DOHH2 (cell line): Measurements from ENCODE around the gene NKD1.

Experiments
- H3F3A ChIP-seq: fragments of 200-600 bp; sonication (generic), shearing (Covaris generic); 2 replicates; pipeline ENCODE4 v1.6.0; 2016; ENCODE audit warnings: antibody characterized with exemption, mild to moderate bottlenecking; ENCODE audit not compliant: control insufficient read depth, insufficient read depth
- H3K27ac ChIP-seq: fragments of 200-600 bp; sonication (generic); 2 replicates; pipeline ENCODE4 v1.5.1; 2014; ENCODE audit warnings: low read depth, mild to moderate bottlenecking, low read length, moderate library complexity
- H3K27me3 ChIP-seq: fragments of 200-600 bp; sonication (generic); 2 replicates; pipeline ENCODE4 v1.6.1; 2014; ENCODE audit warnings: mild to moderate bottlenecking, low read length, mixed read lengths; ENCODE audit not compliant: control insufficient read depth
- H3K36me3 ChIP-seq: fragments of 200-600 bp; sonication (generic); 2 replicates; pipeline ENCODE4 v1.6.1; 2014; ENCODE audit warnings: mild to moderate bottlenecking, low read length, moderate library complexity, mixed read lengths; ENCODE audit not compliant: control insufficient read depth
- H3K4me1 ChIP-seq: fragments of 200-600 bp; sonication (generic); 2 replicates; pipeline ENCODE4 v1.6.1; 2014; ENCODE audit warnings: mild to moderate bottlenecking, low read length, mixed read lengths; ENCODE audit not compliant: control insufficient read depth
- H3K4me2 ChIP-seq: fragments of 200-600 bp; sonication (generic); 2 replicates; pipeline ENCODE4 v1.6.0; 2014; ENCODE audit warnings: mild to moderate bottlenecking, low read length, moderate library complexity
- H3K4me3 ChIP-seq: fragments of 200-600 bp; sonication (generic); 2 replicates; pipeline ENCODE4 v1.5.1; 2014; ENCODE audit warnings: mild to moderate bottlenecking, low read length, mixed read lengths
- H3K79me2 ChIP-seq: fragments of 200-600 bp; sonication (generic); 2 replicates; pipeline ENCODE4 v1.6.1; 2014; ENCODE audit warnings: mild to moderate bottlenecking, low read length, mixed read lengths; ENCODE audit not compliant: control insufficient read depth
- H3K9me2 ChIP-seq: fragments of 200-600 bp; sonication (generic); replicated peaks from 2 replicates; pipeline ENCODE4 v1.6.1; 2014; ENCODE audit warnings: mild to moderate bottlenecking, low read length, mixed read lengths; ENCODE audit not compliant: control insufficient read depth
- H3K9me3 ChIP-seq: fragments of 200-600 bp; sonication (generic); 2 replicates; pipeline ENCODE4 v1.6.1; 2014; ENCODE audit warnings: antibody characterized with exemption, low read length, mixed read lengths; ENCODE audit not compliant: control insufficient read depth, insufficient read depth
- H4K20me1 ChIP-seq: fragments of 200-600 bp; sonication (generic); 2 replicates; pipeline ENCODE4 v1.6.0; 2014; ENCODE audit warnings: low read depth, mild to moderate bottlenecking, antibody characterized with exemption, low read length, moderate library complexity; ENCODE audit not compliant: control insufficient read depth, insufficient read depth
- EZH2phosphoT487 ChIP-seq: fragments of 200-600 bp; sonication (generic); IDR thresholded peaks from 2 replicates; pipeline ENCODE4 v1.6.1; 2017; ENCODE audit warnings: borderline replicate concordance, mild to moderate bottlenecking, antibody characterized with exemption, low read length, moderate library complexity, mixed read lengths
- TF ChIP-seq, protein P1 (sequence below): fragments of 200-600 bp; sonication (generic); IDR thresholded peaks from one replicate; pipeline ENCODE4 v1.5.1; 2014; ENCODE audit warnings: antibody characterized with exemption, mild to moderate bottlenecking, low read depth, low read length; ENCODE audit not compliant: poor library complexity, severe bottlenecking

NKD1 gene

DNA sequence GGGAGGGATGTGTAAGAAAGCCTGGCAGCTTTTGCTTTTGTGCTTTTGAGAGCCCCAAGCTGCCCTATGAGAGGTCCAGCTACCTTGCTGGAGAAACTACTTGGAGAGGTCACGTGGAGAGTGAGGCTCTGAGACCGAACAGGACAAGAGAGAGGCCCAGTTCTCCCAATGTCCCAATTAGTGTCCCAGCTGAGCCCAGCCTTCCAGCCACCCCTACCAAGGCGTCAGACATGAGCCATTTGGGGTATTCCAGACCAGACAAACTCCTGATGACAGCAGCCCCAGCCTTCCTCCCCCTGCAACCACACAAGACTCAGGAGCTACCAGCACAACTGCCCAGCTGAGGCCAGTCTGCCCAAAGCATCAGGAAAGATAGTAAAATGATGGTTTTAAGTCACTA is 35.0 kb downstream of the NKD1 start:
- H3K4me2 ChIP-seq: no peak overlapping the region
- no peaks in the 10 kb centered on the region for H3F3A ChIP-seq
- no peaks in the 10 kb centered on the region for H3K79me2 ChIP-seq
- no peaks in the 10 kb centered on the region for H4K20me1 ChIP-seq
- TF ChIP-seq, protein P1, sequence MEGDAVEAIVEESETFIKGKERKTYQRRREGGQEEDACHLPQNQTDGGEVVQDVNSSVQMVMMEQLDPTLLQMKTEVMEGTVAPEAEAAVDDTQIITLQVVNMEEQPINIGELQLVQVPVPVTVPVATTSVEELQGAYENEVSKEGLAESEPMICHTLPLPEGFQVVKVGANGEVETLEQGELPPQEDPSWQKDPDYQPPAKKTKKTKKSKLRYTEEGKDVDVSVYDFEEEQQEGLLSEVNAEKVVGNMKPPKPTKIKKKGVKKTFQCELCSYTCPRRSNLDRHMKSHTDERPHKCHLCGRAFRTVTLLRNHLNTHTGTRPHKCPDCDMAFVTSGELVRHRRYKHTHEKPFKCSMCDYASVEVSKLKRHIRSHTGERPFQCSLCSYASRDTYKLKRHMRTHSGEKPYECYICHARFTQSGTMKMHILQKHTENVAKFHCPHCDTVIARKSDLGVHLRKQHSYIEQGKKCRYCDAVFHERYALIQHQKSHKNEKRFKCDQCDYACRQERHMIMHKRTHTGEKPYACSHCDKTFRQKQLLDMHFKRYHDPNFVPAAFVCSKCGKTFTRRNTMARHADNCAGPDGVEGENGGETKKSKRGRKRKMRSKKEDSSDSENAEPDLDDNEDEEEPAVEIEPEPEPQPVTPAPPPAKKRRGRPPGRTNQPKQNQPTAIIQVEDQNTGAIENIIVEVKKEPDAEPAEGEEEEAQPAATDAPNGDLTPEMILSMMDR: no peak
- TF ChIP-seq EZH2phosphoT487: no peak
- no peaks in the 10 kb centered on the region for H3K9me2 ChIP-seq
- H3K36me3 ChIP-seq: no peaks in the 10 kb centered on the region
- H3K4me3 ChIP-seq: no peak overlapping the region
- no peaks in the 10 kb centered on the region for H3K27me3 ChIP-seq
- H3K4me1 ChIP-seq: no peaks in the 10 kb centered on the region
- no peaks in the 10 kb centered on the region for H3K9me3 ChIP-seq
- H3K27ac ChIP-seq: no peak overlapping the region

DNA sequence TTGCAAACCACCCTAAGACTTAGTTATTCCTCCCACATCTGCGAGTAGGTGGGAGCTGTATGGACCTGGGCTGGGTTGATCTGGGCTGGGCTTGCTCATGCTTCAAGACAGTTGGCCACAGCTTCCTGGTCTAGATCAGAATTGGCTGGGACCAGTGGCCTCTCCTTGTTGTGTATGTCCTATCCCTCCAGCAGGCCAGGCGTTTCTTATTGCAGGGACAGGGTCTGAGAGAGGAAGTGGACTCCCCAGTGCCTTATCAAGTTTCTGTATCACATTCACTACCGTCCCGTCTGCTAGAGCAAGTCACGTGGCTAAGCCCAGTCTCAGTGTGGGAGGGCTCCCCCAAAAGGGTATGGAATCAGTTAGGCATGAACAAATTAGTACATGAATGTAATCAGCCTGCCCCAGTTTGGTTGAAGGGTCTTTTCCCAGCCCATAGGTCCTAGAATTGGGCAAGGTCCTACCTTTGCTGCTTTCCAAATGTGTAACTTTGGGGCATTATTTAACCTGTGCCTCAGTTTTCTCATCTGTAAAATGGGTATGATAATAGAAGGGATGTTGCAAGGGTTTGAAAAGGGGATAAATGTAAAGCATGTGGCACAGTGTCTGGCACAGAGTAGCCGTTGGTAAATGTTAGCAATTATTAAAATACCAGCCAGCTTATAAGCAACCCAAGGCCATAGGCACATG is 36.0 kb downstream of the NKD1 start:
- Histone ChIP-seq H3K9me3 (no peaks in the 10 kb centered on the region), H3K9me2 (no peaks in the 10 kb centered on the region), H4K20me1 (no peaks in the 10 kb centered on the region), H3F3A (no peaks in the 10 kb centered on the region), H3K27me3 (no peaks in the 10 kb centered on the region), H3K4me3 (no peak overlapping the region), H3K4me2 (no peak overlapping the region), H3K79me2 (no peaks in the 10 kb centered on the region), H3K27ac (no peak overlapping the region), H3K4me1 (no peaks in the 10 kb centered on the region), H3K36me3 (no peaks in the 10 kb centered on the region)
- no peak for TF ChIP-seq EZH2phosphoT487

DNA sequence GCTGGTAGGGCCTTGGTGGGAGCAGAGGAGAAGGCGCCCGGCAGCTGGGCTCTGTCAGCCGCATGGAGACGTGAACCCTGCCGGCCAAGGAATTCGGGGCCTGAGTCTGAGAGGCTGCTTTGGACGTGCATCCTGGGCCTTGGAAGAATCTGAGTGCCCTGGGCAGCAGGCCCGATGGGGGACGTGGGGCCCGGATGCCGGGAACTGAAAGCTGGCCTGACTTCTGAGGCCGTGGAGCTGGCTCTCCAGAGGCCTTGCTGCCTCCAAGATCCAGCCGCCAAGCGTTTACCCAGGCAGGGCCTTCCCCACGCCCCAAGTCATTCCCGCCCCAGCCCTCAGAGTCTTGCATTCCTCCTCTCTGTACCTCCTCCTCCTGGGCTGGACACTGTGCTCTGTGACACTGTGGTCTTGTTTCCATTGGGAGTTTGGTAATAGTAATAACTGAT is 37.2 kb downstream of the NKD1 start:
- H3K4me2 ChIP-seq: no peak overlapping the region
- no peak overlapping the region for H3K27ac ChIP-seq
- H3K27me3 ChIP-seq: no peaks in the 10 kb centered on the region
- H3K4me1 ChIP-seq: no peaks in the 10 kb centered on the region
- no peaks in the 10 kb centered on the region for H4K20me1 ChIP-seq
- H3K9me3 ChIP-seq: no peaks in the 10 kb centered on the region
- no peaks in the 10 kb centered on the region for H3K36me3 ChIP-seq
- H3F3A ChIP-seq: no peaks in the 10 kb centered on the region
- TF ChIP-seq, protein P1: no peak
- TF ChIP-seq EZH2phosphoT487: no peak
- H3K4me3 ChIP-seq: no peak overlapping the region
- H3K79me2 ChIP-seq: no peaks in the 10 kb centered on the region
- H3K9me2 ChIP-seq: no peaks in the 10 kb centered on the region

DNA sequence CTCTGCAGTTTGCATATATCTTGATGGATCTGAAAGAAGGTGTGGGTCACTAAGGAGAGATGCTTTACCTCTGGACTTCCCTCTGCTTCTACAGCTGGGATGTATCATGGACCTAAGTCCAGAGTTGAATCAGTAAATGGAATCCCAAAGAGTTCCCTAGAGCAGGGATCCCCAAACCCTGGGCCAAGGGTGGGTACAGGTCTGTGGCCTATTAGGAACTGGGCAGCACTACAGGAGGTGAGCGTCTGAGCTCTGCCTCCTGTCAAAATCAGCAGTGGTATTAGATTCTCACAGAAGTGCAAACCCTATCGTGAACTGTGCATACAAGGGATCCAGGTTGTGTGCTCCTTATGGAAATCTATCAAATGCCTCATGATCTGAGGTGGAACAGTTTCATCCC is 39.3 kb downstream of the NKD1 start:
- H3K79me2 ChIP-seq: no peaks in the 10 kb centered on the region
- no peaks in the 10 kb centered on the region for H3K27me3 ChIP-seq

More for the DNA sequence above, 39.3 kb downstream of the NKD1 start:
- Histone ChIP-seq H3K4me2 (no peak overlapping the region), H3K4me3 (no peak overlapping the region), H4K20me1 (no peaks in the 10 kb centered on the region), H3K36me3 (no peaks in the 10 kb centered on the region), H3K27ac (no peak overlapping the region), H3F3A (no peaks in the 10 kb centered on the region), H3K9me3 (no peaks in the 10 kb centered on the region), H3K9me2 (no peaks in the 10 kb centered on the region), H3K4me1 (no peaks in the 10 kb centered on the region)
- no peak for TF ChIP-seq EZH2phosphoT487
- TF ChIP-seq, protein P1: no peak
